SK-N-SH (cell line): ENCODE results near the gene PLA2G6. TPM values are rescaled to one million over a fixed set of nuclear protein-coding genes. Genes with fewer than 3 reads are reported as not detected.

Experiments
- CTCF ChIA-PET: fragments of 300-600, 350-600 bp; formaldehyde crosslinking; extraction: SDS; loops from one replicate; lab custom pipeline; 2021; lab: Yijun Ruan, JAX
- POLR2A ChIA-PET: fragments of 350-600 bp; sonication (Branson Sonifier 250); formaldehyde crosslinking; extraction: SDS; loops from one replicate; lab custom pipeline; 2020; ENCODE audit warnings: antibody characterized with exemption, inconsistent platforms; lab: Yijun Ruan, JAX
- DNase-seq: peaks from one replicate; pipeline ENCODE4 v3.0.0; 2012
- H2AFZ ChIP-seq: fragments of 200-600 bp; sonication (generic); 2 replicates; pipeline ENCODE4 v1.8.1; 2016; ENCODE audit warnings: antibody characterized with exemption, mild to moderate bottlenecking, low read depth
- H3F3A ChIP-seq: fragments of 200-600 bp; sonication (generic); replicated peaks from 2 replicates; pipeline ENCODE3; 2016; ENCODE audit warnings: antibody characterized with exemption, mild to moderate bottlenecking; ENCODE audit not compliant: insufficient read depth
- H3K27ac ChIP-seq, 2 experiments: fragments of 200-500 bp in 1 of 2; fragments of 200-600 bp in 1 of 2; sonication (Bioruptor generic) in 1 of 2; sonication (generic), shearing (Covaris generic) in 1 of 2; 2 replicates each; pipeline versions ENCODE4 v1.5.1 to v1.6.1; 2014 to 2016; ENCODE audit warnings: low read depth in 2 of 2, inconsistent platforms in 1 of 2, low read length in 1 of 2, mild to moderate bottlenecking in 1 of 2, mixed read lengths in 1 of 2
- H3K27me3 ChIP-seq: fragments of 200-600 bp; sonication (generic), shearing (Covaris generic); 2 replicates; pipeline ENCODE4 v1.6.1; 2016; ENCODE audit warnings: mixed run types; ENCODE audit not compliant: insufficient read depth
- H3K36me3 ChIP-seq, 2 experiments: fragments of 200-500 bp in 1 of 2; fragments of 200-600 bp in 1 of 2; sonication (Bioruptor generic) in 1 of 2; sonication (generic) in 1 of 2; replicated peaks in 1 of 2; 2 replicates each; pipeline versions ENCODE3 to v1.5.1; 2014 to 2016; ENCODE audit warnings: low read length in 1 of 2, mild to moderate bottlenecking in 1 of 2; ENCODE audit not compliant: insufficient read depth in 2 of 2, control insufficient read depth in 1 of 2
- H3K4me1 ChIP-seq, 2 experiments: fragments of 200-500 bp in 1 of 2; fragments of 200-600 bp in 1 of 2; sonication (Bioruptor generic) in 1 of 2; sonication (generic), shearing (Covaris generic) in 1 of 2; 2 replicates each; pipeline versions ENCODE4 v1.5.1 to v1.6.1; 2014 to 2016; ENCODE audit warnings: low read depth in 1 of 2, low read length in 1 of 2, mixed run types in 1 of 2; ENCODE audit not compliant: insufficient read depth in 2 of 2, control insufficient read depth in 1 of 2
- H3K4me2 ChIP-seq: fragments of 200-600 bp; sonication (generic), shearing (Covaris generic); 2 replicates; pipeline ENCODE4 v1.6.1; 2017; ENCODE audit warnings: mixed run types
- H3K4me3 ChIP-seq, 2 experiments: fragments of 200-500 bp in 1 of 2; fragments of 200-600 bp in 1 of 2; sonication (Bioruptor generic) in 1 of 2; sonication (generic), shearing (Covaris generic) in 1 of 2; 2 replicates each; pipeline versions ENCODE4 v1.5.1 to v1.8.1; 2014 to 2016; ENCODE audit warnings: low read depth in 2 of 2, inconsistent platforms in 1 of 2, low read length in 1 of 2, mild to moderate bottlenecking in 1 of 2, mixed read lengths in 1 of 2, moderate library complexity in 1 of 2
- H3K79me2 ChIP-seq: fragments of 200-600 bp; sonication (generic); 2 replicates; pipeline ENCODE4 v1.8.1; 2017; ENCODE audit warnings: mild to moderate bottlenecking; ENCODE audit not compliant: insufficient read depth
- H3K9ac ChIP-seq: fragments of 200-600 bp; sonication (generic); 2 replicates; pipeline ENCODE4 v1.6.1; 2017; ENCODE audit warnings: mixed run types
- H3K9me2 ChIP-seq: fragments of 200-600 bp; sonication (generic); 2 replicates; pipeline ENCODE4 v1.6.1; 2017; ENCODE audit warnings: mixed run types
- H3K9me3 ChIP-seq: fragments of 200-600 bp; sonication (generic); 2 replicates; pipeline ENCODE4 v1.6.1; 2017; ENCODE audit warnings: mixed run types, mild to moderate bottlenecking, moderate library complexity
- H4K20me1 ChIP-seq: fragments of 200-600 bp; sonication (generic); 2 replicates; pipeline ENCODE4 v1.6.1; 2017; ENCODE audit warnings: mild to moderate bottlenecking, mixed run types; ENCODE audit not compliant: insufficient read depth
- CTCF ChIP-seq: fragments of 200-600 bp; sonication (generic); IDR thresholded peaks from 2 replicates; pipeline ENCODE4 v1.6.1; 2017; ENCODE audit warnings: antibody characterized with exemption, mild to moderate bottlenecking, moderate library complexity
- EP300 ChIP-seq, 2 experiments: IDR thresholded peaks; 2 replicates each; pipeline versions ENCODE4 v1.4.0 to v1.6.1; 2012; ENCODE audit warnings: borderline replicate concordance in 1 of 2, low read depth in 1 of 2, low read length in 1 of 2
- FOSL2 ChIP-seq: IDR thresholded peaks from 2 replicates; pipeline ENCODE4 v1.4.0; 2012; ENCODE audit warnings: low read depth, mild to moderate bottlenecking, moderate library complexity, borderline replicate concordance
- FOXM1 ChIP-seq: IDR thresholded peaks from 2 replicates; pipeline ENCODE4 v1.4.0; 2012; ENCODE audit warnings: low read depth, mild to moderate bottlenecking
- GABPA ChIP-seq: IDR thresholded peaks from 2 replicates; pipeline ENCODE4 v1.4.0; 2012; ENCODE audit warnings: low read depth, mild to moderate bottlenecking
- GATA2 ChIP-seq: sonication (generic); formaldehyde crosslinking; IDR thresholded peaks from 2 replicates; pipeline ENCODE4 v1.5.0; 2020; ENCODE audit warnings: mild to moderate bottlenecking, missing genetic modification reagents
- IRF3 ChIP-seq: fragments of 150-350 bp; IDR thresholded peaks from 2 replicates; pipeline ENCODE4 v1.6.1; 2016; ENCODE audit warnings: mild to moderate bottlenecking, low read depth, low read length
- JUND ChIP-seq: IDR thresholded peaks from 2 replicates; pipeline ENCODE4 v1.4.0; 2012
- MAX ChIP-seq: IDR thresholded peaks from 2 replicates; pipeline ENCODE4 v1.4.0; 2012; ENCODE audit warnings: low read depth
- NFIC ChIP-seq: IDR thresholded peaks from 2 replicates; pipeline ENCODE4 v1.4.0; 2012; ENCODE audit warnings: borderline replicate concordance
- NRF1 ChIP-seq: IDR thresholded peaks from 2 replicates; pipeline ENCODE4 v1.6.1; 2012; ENCODE audit warnings: low read depth, mild to moderate bottlenecking, low read length
- RAD21 ChIP-seq: IDR thresholded peaks from 2 replicates; pipeline ENCODE4 v1.6.1; 2012; ENCODE audit warnings: mild to moderate bottlenecking, low read length
- RFX5 ChIP-seq: IDR thresholded peaks from 2 replicates; pipeline ENCODE4 v1.6.1; 2012; ENCODE audit warnings: mild to moderate bottlenecking, improper control_type of control experiment, low read length
- SMC3 ChIP-seq: IDR thresholded peaks from 2 replicates; pipeline ENCODE4 v1.6.1; 2012; ENCODE audit warnings: low read depth, low read length, improper control_type of control experiment
- TAF1 ChIP-seq: IDR thresholded peaks from 2 replicates; pipeline ENCODE4 v1.6.1; 2012; ENCODE audit warnings: low read depth, mild to moderate bottlenecking, low read length, moderate library complexity, borderline replicate concordance
- USF1 ChIP-seq: IDR thresholded peaks from 2 replicates; pipeline ENCODE4 v1.4.0; 2012; ENCODE audit warnings: low read depth, borderline replicate concordance
- YY1 ChIP-seq: IDR thresholded peaks from 2 replicates; pipeline ENCODE4 v1.4.0; 2012; ENCODE audit warnings: low read depth, mild to moderate bottlenecking
- WGBS: methylation state at CpG from one replicate; pipeline ENCODE4 v1.1.6; 2017; ENCODE audit warnings: low lambda C conversion rate; 5-methylcytosine and 5-hydroxymethylcytosine counted together
- polyA plus RNA-seq, 3 experiments: library from polyadenylated mRNA; depleted of rRNA; stranded (reverse); fragments of >200 nt; gene quantifications; 2 replicates each; pipeline ENCODE4 v1.2.3, GENCODE V29; 2012
- TF ChIP-seq, protein P1 (sequence below): IDR thresholded peaks from 2 replicates; pipeline ENCODE4; 2012

The PLA2G6 gene
- polyA plus RNA-seq, 1 of the 3 experiments (the other 2 are of a cell fraction) = 10.5 TPM

GRCh38 chr22:38193580-38193979, 11.9 kb upstream of the PLA2G6 start:
- no peaks in the 10 kb centered on the region for H3F3A ChIP-seq
- DNase-seq = no peak
- H3K9me2 ChIP-seq = no peaks in the 10 kb centered on the region
- H3K27ac ChIP-seq = no peak overlapping the region
- POLR2A ChIA-PET = no interaction called here
- H3K4me2 ChIP-seq = no peak overlapping the region
- no peaks in the 10 kb centered on the region for H4K20me1 ChIP-seq
- no peaks in the 10 kb centered on the region for H3K27me3 ChIP-seq
- no peaks in the 10 kb centered on the region for H3K9me3 ChIP-seq
- 67% methylated on average over 2 of the region's 6 CpGs for WGBS
- TF ChIP-seq RFX5 = no peak
- TF ChIP-seq MAX = no peak
- TF ChIP-seq, protein P1, sequence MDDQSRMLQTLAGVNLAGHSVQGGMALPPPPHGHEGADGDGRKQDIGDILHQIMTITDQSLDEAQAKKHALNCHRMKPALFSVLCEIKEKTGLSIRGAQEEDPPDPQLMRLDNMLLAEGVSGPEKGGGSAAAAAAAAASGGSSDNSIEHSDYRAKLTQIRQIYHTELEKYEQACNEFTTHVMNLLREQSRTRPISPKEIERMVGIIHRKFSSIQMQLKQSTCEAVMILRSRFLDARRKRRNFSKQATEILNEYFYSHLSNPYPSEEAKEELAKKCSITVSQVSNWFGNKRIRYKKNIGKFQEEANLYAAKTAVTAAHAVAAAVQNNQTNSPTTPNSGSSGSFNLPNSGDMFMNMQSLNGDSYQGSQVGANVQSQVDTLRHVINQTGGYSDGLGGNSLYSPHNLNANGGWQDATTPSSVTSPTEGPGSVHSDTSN = no peak
- TF ChIP-seq RAD21 = no peak
- no peak for TF ChIP-seq FOXM1
- TF ChIP-seq FOSL2 = no peak
- no peak for TF ChIP-seq EP300 (IDR thresholded peaks at IDR 0.05; ENCODE audit: borderline replicate concordance in 1 of 2, low read depth in 1 of 2, low read length in 1 of 2)
- no peak for TF ChIP-seq YY1
- TF ChIP-seq TAF1 = no peak
- TF ChIP-seq SMC3 = no peak
- no peak for TF ChIP-seq NFIC
- no peak for TF ChIP-seq CTCF
- TF ChIP-seq NRF1 = no peak
- no peak for TF ChIP-seq IRF3
- no peak for TF ChIP-seq JUND
- no peak for TF ChIP-seq USF1
- no peak for TF ChIP-seq GATA2
- TF ChIP-seq GABPA = no peak
- H3K36me3 ChIP-seq = no peaks in the 10 kb centered on the region
- H3K4me1 ChIP-seq = peaks cover 0 to 4% of the 10 kb centered on the region in 2 experiments; a peak in 1 of 4 replicates
- H2AFZ ChIP-seq = no peak overlapping the region
- no peak overlapping the region for H3K9ac ChIP-seq
- no peak overlapping the region for H3K4me3 ChIP-seq
- CTCF ChIA-PET = no interaction called here
- no peaks in the 10 kb centered on the region for H3K79me2 ChIP-seq
